Measurements from ENCODE around the gene CFAP74. TPM values are rescaled to one million over a fixed set of nuclear protein-coding genes. Genes with fewer than 3 reads are reported as not detected.

Gene CFAP74
- total and polyA plus RNA-seq, 9 of the 15 experiments (the other 6 are each of a cell fraction or from before 2014, with no cell fraction given), result 0.03 to 0.15 (median 0.05) TPM; not detected in 6

DNA sequence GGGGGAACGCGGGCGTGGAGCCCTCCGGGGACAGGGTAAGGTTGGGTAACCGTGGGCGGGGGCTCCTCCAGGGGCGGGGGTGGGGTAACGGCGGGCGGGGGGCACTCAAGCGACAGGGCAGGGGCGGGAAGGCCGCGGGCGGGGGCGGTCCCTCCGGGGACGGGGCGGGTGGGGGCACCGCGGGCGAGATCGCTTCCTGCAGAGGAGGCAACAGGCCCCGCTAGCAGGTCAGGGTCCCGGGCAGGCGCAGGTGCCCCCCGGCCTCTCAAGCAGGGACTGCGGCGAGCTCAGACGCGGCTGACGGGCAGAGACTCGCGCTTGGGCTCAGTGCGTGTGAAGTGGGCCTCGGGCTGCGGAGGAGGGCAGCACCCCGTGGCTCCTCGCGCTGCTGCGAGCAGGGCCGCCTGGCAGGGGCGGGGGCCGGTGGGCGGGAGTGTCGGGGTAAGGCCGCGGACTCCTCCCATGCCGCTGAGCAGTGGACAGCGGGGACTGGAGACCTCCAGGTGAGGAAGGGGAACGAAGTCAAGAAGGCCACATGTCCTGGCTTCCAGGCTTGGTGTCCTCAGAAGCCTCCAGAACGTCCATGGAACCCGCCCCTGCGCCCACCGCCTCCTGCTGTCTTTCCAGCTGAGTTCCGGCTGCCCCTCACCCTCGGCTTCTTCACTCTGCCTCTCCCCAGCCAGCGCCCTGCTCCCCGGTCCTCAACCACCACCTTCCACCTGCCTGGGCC, 112.1 kb downstream of the CFAP74 start (continued):
- TF ChIP-seq, protein P1, sequence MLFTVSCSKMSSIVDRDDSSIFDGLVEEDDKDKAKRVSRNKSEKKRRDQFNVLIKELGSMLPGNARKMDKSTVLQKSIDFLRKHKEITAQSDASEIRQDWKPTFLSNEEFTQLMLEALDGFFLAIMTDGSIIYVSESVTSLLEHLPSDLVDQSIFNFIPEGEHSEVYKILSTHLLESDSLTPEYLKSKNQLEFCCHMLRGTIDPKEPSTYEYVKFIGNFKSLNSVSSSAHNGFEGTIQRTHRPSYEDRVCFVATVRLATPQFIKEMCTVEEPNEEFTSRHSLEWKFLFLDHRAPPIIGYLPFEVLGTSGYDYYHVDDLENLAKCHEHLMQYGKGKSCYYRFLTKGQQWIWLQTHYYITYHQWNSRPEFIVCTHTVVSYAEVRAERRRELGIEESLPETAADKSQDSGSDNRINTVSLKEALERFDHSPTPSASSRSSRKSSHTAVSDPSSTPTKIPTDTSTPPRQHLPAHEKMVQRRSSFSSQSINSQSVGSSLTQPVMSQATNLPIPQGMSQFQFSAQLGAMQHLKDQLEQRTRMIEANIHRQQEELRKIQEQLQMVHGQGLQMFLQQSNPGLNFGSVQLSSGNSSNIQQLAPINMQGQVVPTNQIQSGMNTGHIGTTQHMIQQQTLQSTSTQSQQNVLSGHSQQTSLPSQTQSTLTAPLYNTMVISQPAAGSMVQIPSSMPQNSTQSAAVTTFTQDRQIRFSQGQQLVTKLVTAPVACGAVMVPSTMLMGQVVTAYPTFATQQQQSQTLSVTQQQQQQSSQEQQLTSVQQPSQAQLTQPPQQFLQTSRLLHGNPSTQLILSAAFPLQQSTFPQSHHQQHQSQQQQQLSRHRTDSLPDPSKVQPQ (CRISPR knock-in tag; IDR thresholded peaks at IDR 0.05; ENCODE audit: borderline replicate concordance), result no peak
- TF ChIP-seq ZNF398 (CRISPR knock-in tag; IDR thresholded peaks at IDR 0.05) (no peak), ELF2 (CRISPR knock-in tag; IDR thresholded peaks at IDR 0.05) (no peak), FOSL1 (tag; conservative IDR thresholded peaks at IDR 0.05) (no peak), BRD4 (IDR thresholded peaks at IDR 0.05) (no peak), MLX (CRISPR knock-in tag; conservative IDR thresholded peaks at IDR 0.05) (0 out of 4 replicates have a peak, but pooled peaks of 1 of the 2 experiments have one; percentile 14), POLR2AphosphoS5 (IDR thresholded peaks at IDR 0.05; ENCODE audit: control insufficient read depth, insufficient read depth, low read depth, low read length) (0 out of 2 replicates have a peak, but pooled peaks have one; percentile 8), MEF2A (IDR thresholded peaks at IDR 0.05; ENCODE audit: control insufficient read depth, low read depth, low read length) (no peak), ZNF77 (CRISPR knock-in tag; IDR thresholded peaks at IDR 0.05) (no peak), VEZF1 (CRISPR knock-in tag; IDR thresholded peaks at IDR 0.05) (peak; percentile 94), SUPT5H (IDR thresholded peaks at IDR 0.05) (peak; percentile 85), BCOR (IDR thresholded peaks at IDR 0.05) (no peak), GABPB1 (CRISPR knock-in tag; IDR thresholded peaks at IDR 0.05) (peak; percentile 33; the same call in 1 of the 2 replicates), OTX1 (CRISPR knock-in tag; IDR thresholded peaks at IDR 0.05) (no peak), RFX5 (IDR thresholded peaks at IDR 0.05; ENCODE audit: low read depth, low read length) (no peak), RBM25 (IDR thresholded peaks at IDR 0.05; ENCODE audit: low read depth, low read length, severe bottlenecking) (no peak), CREBBP (IDR thresholded peaks at IDR 0.05; ENCODE audit: low read depth, low read length) (no peak), ZNF507 (tag; conservative IDR thresholded peaks at IDR 0.05) (no peak), TCF7 (IDR thresholded peaks at IDR 0.05; ENCODE audit: borderline replicate concordance) (no peak), PYGO2 (tag; IDR thresholded peaks at IDR 0.05) (no peak), MCM3 (IDR thresholded peaks at IDR 0.05) (no peak), ETV5 (CRISPR knock-in tag; IDR thresholded peaks at IDR 0.05; ENCODE audit: low read depth) (no peak)
